AG09319 (cell line): Measurements from ENCODE around the gene VPS13D.
"Not testable (repeated sequence)": the region's sequence is repeated elsewhere in the genome, so short reads cannot be mapped to it uniquely, and the experiment has no call there.

Experiments
- DNase-seq: peaks from one replicate; pipeline ENCODE4 v3.0.0-alpha.2; 2010; ENCODE audit warnings: low read depth; ENCODE audit errors: extremely low read depth
- CTCF ChIP-seq: IDR thresholded peaks from 2 replicates; pipeline ENCODE4 v1.5.1; 2011; ENCODE audit warnings: low read depth, mild to moderate bottlenecking, inconsistent platforms, low read length, moderate library complexity

Gene VPS13D

GRCh38 chr1:12537294-12537693 lies 307.5 kb downstream of the VPS13D start:
- TF ChIP-seq CTCF = no peak
- no peak for DNase-seq

- no peak for DNase-seq
- no peak for TF ChIP-seq CTCF
Measured at GRCh38 chr1:12537906-12538461, 308.2 kb downstream of the VPS13D start.

GRCh38 chr1:12538536-12538935 lies 308.7 kb downstream of the VPS13D start:
- not testable (repeated sequence) for DNase-seq

GRCh38 chr1:12539320-12539704 lies 309.5 kb downstream of the VPS13D start:
- no peak for TF ChIP-seq CTCF
- no peak for DNase-seq

- TF ChIP-seq CTCF = no peak; the same call in none of the 2 replicates
- DNase-seq = peak; percentile 95
Measured at GRCh38 chr1:12539705-12540579, 310.1 kb downstream of the VPS13D start.

- no peak for DNase-seq
- TF ChIP-seq CTCF = no peak
Measured at GRCh38 chr1:12540580-12541273, 310.9 kb downstream of the VPS13D start.

- no peak for DNase-seq
- TF ChIP-seq CTCF = no peak
Measured at GRCh38 chr1:12541274-12542137, 311.7 kb downstream of the VPS13D start.
